K562 (cell line): ENCODE data around the gene MAPK13. TPM values are rescaled to one million over a fixed set of nuclear protein-coding genes. Genes with fewer than 3 reads are reported as not detected.

Source experiments
- ATAC-seq: fragments of 200-7000 bp; cut with Tn5 transposase; 3 replicates; pipeline ENCODE4 v1.9.1; 2020; ENCODE audit warnings: moderate library complexity
- BruUV-seq: library from RNA; stranded (reverse); fragments of 400-500 nt; replicated peaks from 2 replicates; lab custom pipeline; 2021; lab: Mats Ljungman, UMichigan
- CTCF ChIA-PET: fragments of 300-600 bp; formaldehyde crosslinking; extraction: SDS; loops from one replicate; lab custom pipeline; 2021; ENCODE audit warnings: low intra/inter-chr PET ratio; lab: Yijun Ruan, JAX
- POLR2A ChIA-PET: fragments of 300-600, 350-650 bp; sonication (Branson Sonifier 250); formaldehyde crosslinking; extraction: SDS; loops from one replicate; lab custom pipeline; 2021; ENCODE audit warnings: antibody characterized with exemption, inconsistent platforms; lab: Yijun Ruan, JAX
- DNase-seq, 4 experiments: peaks; one replicate each; pipeline versions ENCODE4 v3.0.0 to v3.0.0-alpha.2; 2011 to 2018; ENCODE audit warnings: low spot score in 3 of 4, mixed read lengths in 3 of 4; ENCODE audit errors: extremely low read depth in 1 of 4
- FAIRE-seq: peaks from 2 replicates; lab custom pipeline; 2011; peaks lifted over from hg19 to GRCh38; lab: Jason Lieb, UNC
- H2AFZ ChIP-seq: 2 replicates; pipeline ENCODE4 v1.6.0; 2011; ENCODE audit warnings: low read depth, low read length, control low read depth, inconsistent platforms
- H3K27ac ChIP-seq: fragments of 200-600 bp; 3 replicates; pipeline ENCODE4 v1.8.0; 2011; ENCODE audit warnings: low read depth, mild to moderate bottlenecking, control low read depth, inconsistent platforms, low read length, moderate library complexity, mixed read lengths; ENCODE audit errors: extremely low read depth
- H3K27me3 ChIP-seq, 2 experiments: fragments of 300-600 bp in 1 of 2; 2 replicates in 1 of 2; 3 replicates in 1 of 2; pipeline versions ENCODE4 v1.6.0 to v1.8.0; 2011; ENCODE audit warnings: inconsistent platforms in 2 of 2, low read length in 2 of 2, mild to moderate bottlenecking in 1 of 2, mixed read lengths in 1 of 2, moderate library complexity in 1 of 2; ENCODE audit not compliant: control insufficient read depth in 2 of 2, insufficient read depth in 2 of 2
- H3K36me3 ChIP-seq: fragments of 300-600 bp; 3 replicates; pipeline ENCODE4 v1.8.0; 2011; ENCODE audit warnings: mild to moderate bottlenecking, low read length, inconsistent platforms; ENCODE audit not compliant: control insufficient read depth, insufficient read depth
- H3K4me1 ChIP-seq, 2 experiments: fragments of 200-600 bp in 1 of 2; replicated peaks in 1 of 2; 2 replicates in 1 of 2; 3 replicates in 1 of 2; pipeline versions ENCODE4 v1.5.1 to v1.8.0; 2011; ENCODE audit warnings: inconsistent platforms in 2 of 2, low read length in 2 of 2, mild to moderate bottlenecking in 1 of 2, mixed read lengths in 1 of 2, moderate library complexity in 1 of 2; ENCODE audit not compliant: control insufficient read depth in 2 of 2, insufficient read depth in 2 of 2
- H3K4me2 ChIP-seq: 2 replicates; pipeline ENCODE4 v1.6.1; 2011; ENCODE audit warnings: low read length, control low read depth, inconsistent platforms, mixed read lengths; ENCODE audit not compliant: insufficient read depth
- H3K4me3 ChIP-seq: fragments of 200-600 bp; sonication (generic), shearing (Covaris generic); 2 replicates; pipeline ENCODE4 v1.5.1; 2016; ENCODE audit warnings: control low read depth, inconsistent platforms
- H3K79me2 ChIP-seq: fragments of 200-600 bp; 3 replicates; pipeline ENCODE4 v1.8.0; 2011; ENCODE audit warnings: low read length, inconsistent platforms; ENCODE audit not compliant: control insufficient read depth, insufficient read depth
- H3K9ac ChIP-seq, 2 experiments: 2 replicates each; pipeline versions ENCODE4 v1.6.0 to v1.6.1; 2011; ENCODE audit warnings: low read depth in 2 of 2, low read length in 2 of 2, control low read depth in 1 of 2, inconsistent platforms in 1 of 2, mild to moderate bottlenecking in 1 of 2, mixed read lengths in 1 of 2; ENCODE audit not compliant: insufficient read depth in 1 of 2
- H3K9me1 ChIP-seq: one replicate; pipeline ENCODE4 v1.6.0; 2011; ENCODE audit warnings: inconsistent platforms, mild to moderate bottlenecking, low read length, moderate library complexity; ENCODE audit not compliant: control insufficient read depth, insufficient read depth
- H3K9me3 ChIP-seq: replicated peaks from 2 replicates; pipeline ENCODE4 v1.5.1; 2011; ENCODE audit warnings: low read depth, low read length, inconsistent platforms; ENCODE audit not compliant: control insufficient read depth, insufficient read depth
- H4K20me1 ChIP-seq: replicated peaks from 2 replicates; pipeline ENCODE4 v1.6.1; 2011; ENCODE audit warnings: low read length, inconsistent platforms, mixed read lengths; ENCODE audit not compliant: control insufficient read depth, insufficient read depth
- BMI1 ChIP-seq: fragments of 150-350 bp; IDR thresholded peaks from 2 replicates; pipeline ENCODE4 v1.6.1; 2014; ENCODE audit warnings: low read length
- CBX2 ChIP-seq: fragments of 200-600 bp; sonication (generic); IDR thresholded peaks from one replicate; pipeline ENCODE4 v1.6.1; 2012; ENCODE audit warnings: mild to moderate bottlenecking, low read length, inconsistent platforms; ENCODE audit not compliant: insufficient read depth, poor library complexity, severe bottlenecking
- ELK1 ChIP-seq: sonication (generic); formaldehyde crosslinking; IDR thresholded peaks from 2 replicates; pipeline ENCODE4 v1.8.1; 2022; ENCODE audit warnings: missing genetic modification reagents
- ETV1 ChIP-seq: fragments of 450-650 bp; conservative IDR thresholded peaks from 2 replicates; pipeline ENCODE4 v1.6.1; 2016; ENCODE audit warnings: missing genetic modification characterization, control low read depth, low read depth, missing compliant biosample characterization
- FOXP1 ChIP-seq: sonication (generic); formaldehyde crosslinking; IDR thresholded peaks from 2 replicates; pipeline ENCODE4 v1.8.0; 2022; ENCODE audit warnings: mild to moderate bottlenecking, missing genetic modification reagents
- MTA2 ChIP-seq: fragments of 450-650 bp; IDR thresholded peaks from 2 replicates; pipeline ENCODE4 v1.6.1; 2016; ENCODE audit warnings: low read depth
- MTF1 ChIP-seq: fragments of 250-450 bp; sonication (Bioruptor Pico); IDR thresholded peaks from 2 replicates; pipeline ENCODE4 v1.9.0; 2021; ENCODE audit warnings: moderate library complexity, mild to moderate bottlenecking, inconsistent platforms, borderline replicate concordance
- PTBP1 ChIP-seq: fragments of 200-400 bp; formaldehyde crosslinking; IDR thresholded peaks from 2 replicates; pipeline ENCODE4 v1.6.1; 2017; ENCODE audit warnings: low read depth, low read length
- SNIP1 ChIP-seq: fragments of 450-650 bp; IDR thresholded peaks from 2 replicates; pipeline ENCODE4 v1.7.1; 2017; ENCODE audit warnings: low read depth, mild to moderate bottlenecking
- TFAM ChIP-seq: fragments of 250-450 bp; sonication (Bioruptor Pico); conservative IDR thresholded peaks from 2 replicates; pipeline ENCODE4 v1.5.0; 2021; ENCODE audit warnings: mild to moderate bottlenecking, moderate library complexity
- ZBTB17 ChIP-seq: fragments of 450-650 bp; formaldehyde crosslinking; IDR thresholded peaks from 2 replicates; pipeline ENCODE4 v1.4.0; 2020; ENCODE audit warnings: mild to moderate bottlenecking
- ZBTB43 ChIP-seq: sonication (generic); formaldehyde crosslinking; IDR thresholded peaks from 2 replicates; pipeline ENCODE4 v1.8.0; 2023; ENCODE audit warnings: mild to moderate bottlenecking, missing genetic modification reagents
- ZC3H11A ChIP-seq: IDR thresholded peaks from 2 replicates; pipeline ENCODE4 v1.6.1; 2012; ENCODE audit warnings: low read depth, low read length, improper control_type of control experiment
- ZKSCAN1 ChIP-seq: fragments of 150-350 bp; IDR thresholded peaks from 2 replicates; pipeline ENCODE4 v1.6.1; 2016; ENCODE audit warnings: low read depth, low read length
- ZNF311 ChIP-seq: fragments of 250-450 bp; sonication (Bioruptor Pico); IDR thresholded peaks from 2 replicates; pipeline ENCODE4 v1.4.0; 2020; ENCODE audit warnings: mild to moderate bottlenecking, moderate library complexity
- ZNF717 ChIP-seq: fragments of 250-450 bp; sonication (Bioruptor Pico); IDR thresholded peaks from 2 replicates; pipeline ENCODE4 v1.5.0; 2021
- WGBS: fragments of 100-300 bp; shearing (Covaris generic); methylation state at CpG from one replicate; pipeline ENCODE4 v1.1.6; 2016; ENCODE audit warnings: low coverage, mixed read lengths; ENCODE audit not compliant: insufficient coverage; ENCODE audit errors: missing lambda C conversion rate; 5-methylcytosine and 5-hydroxymethylcytosine counted together
- in situ Hi-C: fragments of 300-500 bp; cut with MboI; formaldehyde crosslinking; loops from 4 replicates; pipeline ENCODE4 v1.15.0; 2018; ENCODE audit warnings: inconsistent platforms, mixed read lengths
- intact Hi-C: fragments of 100-400 bp; cut with micrococcal nuclease; formaldehyde crosslinking; loops from 2 replicates; pipeline ENCODE4 v1.14.2; 2022
- polyA plus RNA-seq, 8 experiments: library from polyadenylated mRNA; depleted of rRNA in 4 of 8; stranded (reverse) in 5 of 8; unstranded in 3 of 8; fragments of >200 nt; fragmentation: Nextera tagmentation in 2 of 8; fragmentation: Illumina TruSeq in 1 of 8; extraction: Ambion mirVana in 2 of 8; extraction: Trizol in 1 of 8; gene quantifications; 2 replicates each; pipeline versions ENCODE4 v1.2.1 to v1.2.3, GENCODE V29; 2011 to 2014; ENCODE audit warnings: inconsistent platforms in 1 of 8, missing spikeins in 1 of 8
- total RNA-seq, 7 experiments: library from RNA; depleted of rRNA in 6 of 7; stranded (reverse); fragments of >200 nt in 6 of 7; fragmentation: Illumina TruSeq in 2 of 7; extraction: Trizol in 2 of 7; gene quantifications; 2 replicates each; pipeline versions ENCODE4 v1.2.1 to v1.2.3, GENCODE V29; 2011 to 2021; ENCODE audit warnings: low replicate concordance in 1 of 7

Gene MAPK13
- total and polyA plus RNA-seq, 9 of the 15 experiments (the other 6 are each of a cell fraction or from before 2014, with no cell fraction given) = 0.03 to 2.3 (median 0.48) TPM; not detected in 1

- BruUV-seq = no TSS peak
- no peaks in the 10 kb centered on the region for H3K9me1 ChIP-seq
- no peaks in the 10 kb centered on the region for H4K20me1 ChIP-seq
- H3K4me2 ChIP-seq = no peak overlapping the region
- DNase-seq (no peak), ATAC-seq (no peak)
- no peak overlapping the region for H3K27ac ChIP-seq
- H3K9ac ChIP-seq = 0 out of 4 replicates have a peak overlapping the region, but pooled peaks of 1 of the 2 experiments have one; percentile 14
- H3K27me3 ChIP-seq = no peaks in the 10 kb centered on the region
- TF ChIP-seq ZKSCAN1 (peak; percentile 91), FOXP1 (CRISPR knock-in tag) (no peak), TFAM (CRISPR knock-in tag) (no peak)
- TF ChIP-seq, all 486 proteins: peak for 1
- Histone ChIP-seq H3K79me2 (no peaks in the 10 kb centered on the region), H3K4me1 (peaks cover 41 to 49% of the 10 kb centered on the region in 2 experiments), H3K36me3 (no peaks in the 10 kb centered on the region), H3K4me3 (no peak overlapping the region), H3K9me3 (no peaks in the 10 kb centered on the region), H2AFZ (no peak overlapping the region)
- ChIA-PET CTCF (no interaction called here), POLR2A (no interaction called here)
- 48% methylated on average over 8 of the region's 8 CpGs for WGBS
- in situ Hi-C loops = no loop called here
- intact Hi-C loops = no loop called here
- FAIRE-seq = no peak
These were observed 4.7 kb upstream of the MAPK13 start for GRCh38 chr6:36125575-36125974.

GRCh38 chr6:36126121-36126520, 4.2 kb upstream of the MAPK13 start:
- Histone ChIP-seq H3K79me2 (no peaks in the 10 kb centered on the region), H3K4me3 (no peak overlapping the region), H4K20me1 (no peaks in the 10 kb centered on the region), H3K9ac (no peak overlapping the region), H3K4me2 (no peak overlapping the region), H3K27ac (no peak overlapping the region), H3K27me3 (no peaks in the 10 kb centered on the region), H3K36me3 (no peaks in the 10 kb centered on the region), H3K9me1 (no peaks in the 10 kb centered on the region), H2AFZ (no peak overlapping the region), H3K4me1 (peaks cover 41 to 46% of the 10 kb centered on the region in 2 experiments), H3K9me3 (no peaks in the 10 kb centered on the region)
- in situ Hi-C loops (no loop called here), intact Hi-C loops (no loop called here)
- POLR2A ChIA-PET = interaction anchor here (0.6 kb wide), 1 partner anchor 90 kb away, joined by 3 read pairs; no protein-coding TSS in a partner anchor
- BruUV-seq = no TSS peak
- WGBS = 52% methylated on average over 2 of the region's 2 CpGs
- CTCF ChIA-PET = no interaction called here
- DNase-seq (no peak), FAIRE-seq (no peak), ATAC-seq (no peak)
- TF ChIP-seq CBX2 (no peak), ELK1 (no peak), ZBTB43 (CRISPR knock-in tag) (no peak), MTA2 (no peak), ZNF311 (CRISPR knock-in tag) (no peak), SNIP1 (no peak), PTBP1 (no peak), ZNF717 (CRISPR knock-in tag) (no peak), ZC3H11A (no peak), ZBTB17 (CRISPR knock-in tag) (no peak), MTF1 (CRISPR knock-in tag) (no peak), ETV1 (tag) (no peak), BMI1 (no peak)
